Measurements from ENCODE around the gene NBL1.

NBL1 gene

DNA sequence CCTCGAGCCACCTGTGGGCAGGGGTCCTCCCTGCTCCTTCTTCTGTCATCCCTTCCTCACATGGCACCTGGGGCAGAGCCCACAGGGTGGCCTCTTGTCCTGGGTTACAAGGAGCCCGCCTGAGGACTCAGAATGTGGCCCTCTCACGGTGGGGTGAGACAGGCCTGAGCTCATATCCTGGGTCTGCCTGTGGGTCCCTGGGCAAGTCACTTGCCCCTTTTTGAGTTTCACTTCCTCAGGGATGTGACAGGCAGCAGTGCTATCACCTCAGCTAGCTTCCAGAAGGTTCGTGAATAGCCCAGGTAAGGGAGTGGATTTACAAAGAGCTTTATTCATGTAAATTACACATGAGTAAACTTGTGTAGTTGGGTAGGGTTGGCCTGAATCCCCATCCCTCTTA lies 54.1 kb downstream of the NBL1 start:
- H3F3A ChIP-seq (ENCODE audit: insufficient read depth): no peaks in the 10 kb centered on the region
- H2AFZ ChIP-seq (ENCODE audit: low read depth, low read length, severe bottlenecking): no peak overlapping the region
- no peaks in the 10 kb centered on the region for H3K9me3 ChIP-seq (ENCODE audit: insufficient read depth, low read length)
- H3K27me3 ChIP-seq (ENCODE audit: low read length): no peaks in the 10 kb centered on the region
- no peaks in the 10 kb centered on the region for H3K9me2 ChIP-seq (replicated peaks; ENCODE audit: insufficient read depth, low read length)
- H3K79me2 ChIP-seq (ENCODE audit: insufficient read depth, low read length): no peaks in the 10 kb centered on the region
- no peak overlapping the region for H3K27ac ChIP-seq (ENCODE audit: low read depth, low read length)
- no peak for TF ChIP-seq EZH2phosphoT487 (conservative IDR thresholded peaks at IDR 0.05; ENCODE audit: low read length)
- H3K9ac ChIP-seq (ENCODE audit: low read length): no peak overlapping the region
- no peak overlapping the region for H3K4me2 ChIP-seq (ENCODE audit: low read depth, low read length, poor library complexity, severe bottlenecking)
- H3K4me3 ChIP-seq (ENCODE audit: insufficient read depth, low read length, poor library complexity, severe bottlenecking): no peak overlapping the region
- no peaks in the 10 kb centered on the region for H4K20me1 ChIP-seq (ENCODE audit: low read depth, low read length)
- no peaks in the 10 kb centered on the region for H3K36me3 ChIP-seq (ENCODE audit: low read length)

DNA sequence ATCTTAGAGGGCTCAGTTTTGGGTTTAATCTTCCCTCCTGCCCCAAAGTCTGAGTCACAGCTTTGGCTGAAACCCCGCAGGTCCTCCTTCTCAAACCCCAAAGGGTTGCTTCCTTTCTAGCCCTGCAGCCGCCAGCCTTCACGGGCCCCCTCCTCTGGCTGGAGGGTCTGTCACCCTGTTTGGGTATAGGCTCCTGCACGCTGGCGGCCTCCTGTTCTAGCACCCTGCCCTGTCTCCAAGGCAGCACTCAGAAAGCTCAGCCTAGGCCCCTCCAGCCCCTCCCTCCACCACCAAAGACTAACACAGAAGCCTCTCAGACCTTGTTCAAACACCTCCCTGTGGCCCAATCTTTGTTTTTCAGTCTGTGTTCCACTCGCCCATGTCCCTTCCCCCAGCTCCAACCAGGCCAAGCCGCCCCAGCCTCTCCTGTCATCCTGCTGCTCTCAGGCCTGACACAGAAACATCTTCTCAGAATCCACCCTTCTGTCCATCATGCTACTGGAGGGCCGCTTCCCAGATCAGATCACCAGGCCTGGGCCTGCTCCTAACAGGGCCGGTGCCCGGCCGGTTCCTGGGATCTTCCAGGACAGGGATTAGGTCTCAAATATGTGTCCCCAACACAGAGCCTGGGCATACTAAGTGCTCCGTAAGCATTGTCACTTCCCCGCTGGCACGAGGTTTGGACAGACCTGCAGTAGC lies 56.1 kb downstream of the NBL1 start:
- Histone ChIP-seq H3K36me3 (ENCODE audit: low read length) (no peaks in the 10 kb centered on the region), H3K79me2 (ENCODE audit: insufficient read depth, low read length) (no peaks in the 10 kb centered on the region), H3K4me3 (ENCODE audit: insufficient read depth, low read length, poor library complexity, severe bottlenecking) (no peak overlapping the region), H4K20me1 (ENCODE audit: low read depth, low read length) (no peaks in the 10 kb centered on the region), H3K27ac (ENCODE audit: low read depth, low read length) (no peak overlapping the region), H3F3A (ENCODE audit: insufficient read depth) (no peaks in the 10 kb centered on the region), H3K27me3 (ENCODE audit: low read length) (no peaks in the 10 kb centered on the region), H3K9me3 (ENCODE audit: insufficient read depth, low read length) (no peaks in the 10 kb centered on the region), H3K9ac (ENCODE audit: low read length) (no peak overlapping the region), H2AFZ (ENCODE audit: low read depth, low read length, severe bottlenecking) (no peak overlapping the region), H3K4me2 (ENCODE audit: low read depth, low read length, poor library complexity, severe bottlenecking) (no peak overlapping the region), H3K9me2 (replicated peaks; ENCODE audit: insufficient read depth, low read length) (no peaks in the 10 kb centered on the region)
- no peak for TF ChIP-seq EZH2phosphoT487 (conservative IDR thresholded peaks at IDR 0.05; ENCODE audit: low read length)
- TF ChIP-seq, protein P1, sequence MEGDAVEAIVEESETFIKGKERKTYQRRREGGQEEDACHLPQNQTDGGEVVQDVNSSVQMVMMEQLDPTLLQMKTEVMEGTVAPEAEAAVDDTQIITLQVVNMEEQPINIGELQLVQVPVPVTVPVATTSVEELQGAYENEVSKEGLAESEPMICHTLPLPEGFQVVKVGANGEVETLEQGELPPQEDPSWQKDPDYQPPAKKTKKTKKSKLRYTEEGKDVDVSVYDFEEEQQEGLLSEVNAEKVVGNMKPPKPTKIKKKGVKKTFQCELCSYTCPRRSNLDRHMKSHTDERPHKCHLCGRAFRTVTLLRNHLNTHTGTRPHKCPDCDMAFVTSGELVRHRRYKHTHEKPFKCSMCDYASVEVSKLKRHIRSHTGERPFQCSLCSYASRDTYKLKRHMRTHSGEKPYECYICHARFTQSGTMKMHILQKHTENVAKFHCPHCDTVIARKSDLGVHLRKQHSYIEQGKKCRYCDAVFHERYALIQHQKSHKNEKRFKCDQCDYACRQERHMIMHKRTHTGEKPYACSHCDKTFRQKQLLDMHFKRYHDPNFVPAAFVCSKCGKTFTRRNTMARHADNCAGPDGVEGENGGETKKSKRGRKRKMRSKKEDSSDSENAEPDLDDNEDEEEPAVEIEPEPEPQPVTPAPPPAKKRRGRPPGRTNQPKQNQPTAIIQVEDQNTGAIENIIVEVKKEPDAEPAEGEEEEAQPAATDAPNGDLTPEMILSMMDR (IDR thresholded peaks at IDR 0.05; ENCODE audit: insufficient read depth, low read length, poor library complexity, severe bottlenecking): no peak

DNA sequence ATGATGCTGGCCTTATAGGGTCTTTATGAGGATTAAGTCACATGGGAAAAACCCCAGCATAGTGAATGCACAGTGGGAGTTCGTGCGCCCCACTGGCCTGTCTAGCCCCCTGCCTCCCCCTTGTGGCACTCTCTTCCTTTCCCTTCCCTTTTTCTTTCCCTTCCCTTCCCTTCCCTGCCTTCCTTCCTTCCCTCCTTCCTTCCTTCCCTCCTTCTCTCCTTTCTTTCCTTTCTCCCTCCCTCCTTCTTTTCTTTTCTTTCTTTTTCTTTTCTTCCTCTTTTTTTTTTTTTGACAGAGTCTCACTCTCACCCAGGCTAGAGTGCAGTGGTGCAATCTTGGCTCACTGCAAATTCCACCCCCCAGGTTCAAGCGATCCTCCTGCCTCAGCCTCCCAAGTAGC lies 59.2 kb downstream of the NBL1 start:
- Histone ChIP-seq H3F3A (ENCODE audit: insufficient read depth) (no peaks in the 10 kb centered on the region), H3K9me3 (ENCODE audit: insufficient read depth, low read length) (no peaks in the 10 kb centered on the region), H3K4me3 (ENCODE audit: insufficient read depth, low read length, poor library complexity, severe bottlenecking) (no peak overlapping the region), H3K79me2 (ENCODE audit: insufficient read depth, low read length) (no peaks in the 10 kb centered on the region), H3K4me2 (ENCODE audit: low read depth, low read length, poor library complexity, severe bottlenecking) (no peak overlapping the region), H3K36me3 (ENCODE audit: low read length) (no peaks in the 10 kb centered on the region), H4K20me1 (ENCODE audit: low read depth, low read length) (no peaks in the 10 kb centered on the region), H3K9me2 (replicated peaks; ENCODE audit: insufficient read depth, low read length) (no peaks in the 10 kb centered on the region), H3K27ac (ENCODE audit: low read depth, low read length) (no peak overlapping the region), H3K9ac (ENCODE audit: low read length) (no peak overlapping the region), H3K27me3 (ENCODE audit: low read length) (no peaks in the 10 kb centered on the region), H2AFZ (ENCODE audit: low read depth, low read length, severe bottlenecking) (no peak overlapping the region)
- TF ChIP-seq, protein P1 (IDR thresholded peaks at IDR 0.05; ENCODE audit: insufficient read depth, low read length, poor library complexity, severe bottlenecking): no peak
- no peak for TF ChIP-seq EZH2phosphoT487 (conservative IDR thresholded peaks at IDR 0.05; ENCODE audit: low read length)

DNA sequence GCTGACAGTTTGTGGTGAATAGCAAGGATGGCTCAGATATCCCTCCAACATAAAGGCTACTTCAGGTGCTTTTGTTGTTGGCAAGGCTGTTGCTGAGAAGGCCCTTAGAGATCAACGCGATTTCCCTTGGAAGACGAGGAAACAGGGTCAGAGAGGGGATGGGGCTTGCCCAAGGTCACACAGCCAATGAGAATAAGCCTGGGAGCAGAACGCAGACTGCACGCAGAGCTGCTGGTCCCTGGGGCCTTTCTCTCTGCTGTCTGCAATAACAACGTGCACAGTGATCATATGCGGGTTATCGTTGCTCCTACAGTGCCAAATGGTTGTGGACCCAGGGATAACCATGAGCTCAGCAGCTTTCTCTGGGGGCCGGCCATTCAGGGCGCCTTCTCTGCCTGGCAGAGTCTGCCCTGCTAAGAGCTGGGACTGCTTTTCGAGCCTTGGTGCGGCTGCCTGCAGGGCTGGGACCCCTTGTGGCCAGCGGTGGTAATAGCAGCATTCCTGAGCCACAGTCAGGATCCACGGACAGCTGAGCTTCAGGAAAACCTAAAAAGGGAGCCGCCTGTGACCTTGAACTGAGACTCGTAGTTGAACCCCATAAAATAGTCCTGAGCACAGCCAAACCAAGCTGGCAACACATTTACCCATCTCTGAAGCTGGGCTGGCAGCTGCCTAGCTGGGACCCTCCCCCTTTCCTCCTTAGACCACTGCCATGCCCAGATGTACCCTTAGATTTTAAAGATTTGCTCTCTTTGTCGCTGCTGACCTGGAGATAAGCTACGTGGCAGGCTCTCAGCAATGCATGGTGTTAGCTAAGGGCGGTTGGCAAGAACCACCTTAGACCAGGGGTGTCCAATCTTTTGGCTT lies 60.4 kb downstream of the NBL1 start:
- Histone ChIP-seq H3F3A (ENCODE audit: insufficient read depth) (no peaks in the 10 kb centered on the region), H4K20me1 (ENCODE audit: low read depth, low read length) (no peaks in the 10 kb centered on the region), H2AFZ (ENCODE audit: low read depth, low read length, severe bottlenecking) (no peak overlapping the region), H3K79me2 (ENCODE audit: insufficient read depth, low read length) (no peaks in the 10 kb centered on the region), H3K27me3 (ENCODE audit: low read length) (no peaks in the 10 kb centered on the region), H3K27ac (ENCODE audit: low read depth, low read length) (no peak overlapping the region), H3K9me2 (replicated peaks; ENCODE audit: insufficient read depth, low read length) (no peaks in the 10 kb centered on the region), H3K4me3 (ENCODE audit: insufficient read depth, low read length, poor library complexity, severe bottlenecking) (no peak overlapping the region), H3K4me2 (ENCODE audit: low read depth, low read length, poor library complexity, severe bottlenecking) (no peak overlapping the region), H3K9ac (ENCODE audit: low read length) (no peak overlapping the region), H3K9me3 (ENCODE audit: insufficient read depth, low read length) (no peaks in the 10 kb centered on the region), H3K36me3 (ENCODE audit: low read length) (no peaks in the 10 kb centered on the region)
- no peak for TF ChIP-seq EZH2phosphoT487 (conservative IDR thresholded peaks at IDR 0.05; ENCODE audit: low read length)
- TF ChIP-seq, protein P1 (IDR thresholded peaks at IDR 0.05; ENCODE audit: insufficient read depth, low read length, poor library complexity, severe bottlenecking): peak; percentile 67
